Muscle layer of colon (tissue), 2 donors: ENCODE results near the gene CDX2.

Experiments
- H3K27ac ChIP-seq: one replicate; pipeline ENCODE4 v1.7.0; 2013; ENCODE audit warnings: low read depth, mild to moderate bottlenecking, low read length, moderate library complexity
- H3K27me3 ChIP-seq, 2 donors: one replicate each; pipeline ENCODE4 v1.7.0; 2013; ENCODE audit warnings: low read length in 2 of 2, mild to moderate bottlenecking in 2 of 2; ENCODE audit not compliant: insufficient read depth in 2 of 2, control insufficient read depth in 1 of 2
- H3K36me3 ChIP-seq: one replicate; pipeline ENCODE4 v1.7.0; 2013; ENCODE audit warnings: mild to moderate bottlenecking, low read length; ENCODE audit not compliant: insufficient read depth
- H3K4me1 ChIP-seq: one replicate; pipeline ENCODE4 v1.7.0; 2013; ENCODE audit warnings: mild to moderate bottlenecking, low read length; ENCODE audit not compliant: insufficient read depth
- H3K4me3 ChIP-seq, 2 donors: one replicate each; pipeline ENCODE4 v1.7.0; 2013; ENCODE audit warnings: low read length in 2 of 2, low read depth in 1 of 2, mild to moderate bottlenecking in 1 of 2, moderate library complexity in 1 of 2
- H3K9ac ChIP-seq: one replicate; pipeline ENCODE4 v1.7.0; 2013; ENCODE audit warnings: low read length
- H3K9me3 ChIP-seq: one replicate; pipeline ENCODE4 v1.7.0; 2013; ENCODE audit warnings: mild to moderate bottlenecking, low read length
- donor health status: abdominal sarcoma.
- donor health status: Adenocarcinoma of cecum.

CDX2 gene

GRCh38 chr13:27924529-27925141, 44.5 kb downstream of the CDX2 start:
- H3K9ac ChIP-seq, result no peak overlapping the region
- H3K4me3 ChIP-seq, result no peak overlapping the region
- peaks cover 66 to 95% of the 10 kb centered on the region in 2 donors for H3K27me3 ChIP-seq
- H3K9me3 ChIP-seq, result no peaks in the 10 kb centered on the region
- no peaks in the 10 kb centered on the region for H3K36me3 ChIP-seq
- H3K4me1 ChIP-seq, result peaks cover 7% of the 10 kb centered on the region
- H3K27ac ChIP-seq, result no peak overlapping the region

- Histone ChIP-seq H3K4me1 (peaks cover 7% of the 10 kb centered on the region), H3K9ac (no peak overlapping the region), H3K36me3 (no peaks in the 10 kb centered on the region), H3K27ac (no peak overlapping the region), H3K4me3 (no peak overlapping the region), H3K27me3 (peaks cover 65 to 96% of the 10 kb centered on the region in 2 donors), H3K9me3 (no peaks in the 10 kb centered on the region)
Observed at GRCh38 chr13:27923794-27924528, 45.2 kb downstream of the CDX2 start.

GRCh38 chr13:27922883-27923612, 46.1 kb downstream of the CDX2 start:
- H3K9ac ChIP-seq, result no peak overlapping the region
- no peaks in the 10 kb centered on the region for H3K36me3 ChIP-seq
- peaks cover 70 to 96% of the 10 kb centered on the region in 2 donors for H3K27me3 ChIP-seq
- peaks cover 7% of the 10 kb centered on the region for H3K4me1 ChIP-seq
- H3K27ac ChIP-seq, result no peak overlapping the region
- H3K9me3 ChIP-seq, result no peaks in the 10 kb centered on the region
- no peak overlapping the region for H3K4me3 ChIP-seq

GRCh38 chr13:27921961-27922882, 46.9 kb downstream of the CDX2 start:
- no peak overlapping the region for H3K9ac ChIP-seq
- peaks cover 7% of the 10 kb centered on the region for H3K4me1 ChIP-seq
- H3K27ac ChIP-seq, result no peak overlapping the region
- H3K4me3 ChIP-seq, result no peak overlapping the region
- H3K9me3 ChIP-seq, result no peaks in the 10 kb centered on the region
- peaks cover 71 to 96% of the 10 kb centered on the region in 2 donors for H3K27me3 ChIP-seq
- H3K36me3 ChIP-seq, result no peaks in the 10 kb centered on the region

- Histone ChIP-seq H3K36me3 (no peaks in the 10 kb centered on the region), H3K27me3 (peaks cover 72 to 96% of the 10 kb centered on the region in 2 donors), H3K9ac (no peak overlapping the region), H3K27ac (no peak overlapping the region), H3K9me3 (no peaks in the 10 kb centered on the region), H3K4me1 (peaks cover 7% of the 10 kb centered on the region), H3K4me3 (peak overlapping the region; percentile 36 to 52)
Observed at GRCh38 chr13:27921421-27921960, 47.6 kb downstream of the CDX2 start.

GRCh38 chr13:27920677-27921420, 48.3 kb downstream of the CDX2 start:
- no peaks in the 10 kb centered on the region for H3K9me3 ChIP-seq
- peaks cover 7% of the 10 kb centered on the region for H3K4me1 ChIP-seq
- no peaks in the 10 kb centered on the region for H3K36me3 ChIP-seq
- no peak overlapping the region for H3K27ac ChIP-seq
- H3K4me3 ChIP-seq, result peak overlapping the region; percentile 36 to 52
- peaks cover 72 to 95% of the 10 kb centered on the region in 2 donors for H3K27me3 ChIP-seq
- no peak overlapping the region for H3K9ac ChIP-seq

GRCh38 chr13:27919934-27920676, 49.0 kb downstream of the CDX2 start, which contains the start of gene PDX1:
Gene PDX1 (plus strand): TSS chr13:27920000. CDS start chr13:27920139, 139 bp downstream.
- peaks cover 72 to 95% of the 10 kb centered on the region in 2 donors for H3K27me3 ChIP-seq
- no peaks in the 10 kb centered on the region for H3K9me3 ChIP-seq
- H3K36me3 ChIP-seq, result no peaks in the 10 kb centered on the region
- peak within 1 kb of the TSS; percentile 52 to 57 for H3K4me3 ChIP-seq
- no peak within 1 kb of the TSS for H3K27ac ChIP-seq
- no peak within 1 kb of the TSS for H3K9ac ChIP-seq
- H3K4me1 ChIP-seq, result peaks cover 7% of the 10 kb centered on the region

GRCh38 chr13:27919659-27919933, 49.5 kb downstream of the CDX2 start:
- Histone ChIP-seq H3K9ac (no peak overlapping the region), H3K27me3 (peaks cover 74 to 91% of the 10 kb centered on the region in 2 donors), H3K4me3 (peak overlapping the region in 1 of 2 donors; percentile 57), H3K27ac (no peak overlapping the region), H3K4me1 (peaks cover 7% of the 10 kb centered on the region), H3K9me3 (no peaks in the 10 kb centered on the region), H3K36me3 (no peaks in the 10 kb centered on the region)

- no peak overlapping the region for H3K4me3 ChIP-seq
- no peaks in the 10 kb centered on the region for H3K36me3 ChIP-seq
- H3K27me3 ChIP-seq, result peaks cover 77 to 87% of the 10 kb centered on the region in 2 donors
- peaks cover 7% of the 10 kb centered on the region for H3K4me1 ChIP-seq
- H3K27ac ChIP-seq, result no peak overlapping the region
- H3K9me3 ChIP-seq, result no peaks in the 10 kb centered on the region
- H3K9ac ChIP-seq, result no peak overlapping the region
Observed at GRCh38 chr13:27918918-27919658, 50.0 kb downstream of the CDX2 start.
